ENCODE results near the gene SRSF10. TPM values are rescaled to one million over a fixed set of nuclear protein-coding genes. Genes with fewer than 3 reads are reported as not detected.
"Not testable (repeated sequence)": the region's sequence is repeated elsewhere in the genome, so short reads cannot be mapped to it uniquely, and the experiment has no call there.

The SRSF10 gene
- total RNA-seq, 1 experiment from 2014 or later = 142 TPM

- Histone ChIP-seq H3K9ac (ENCODE audit: low read length) (no peak overlapping the region), H4K20me1 (ENCODE audit: insufficient read depth) (no peaks in the 10 kb centered on the region), H3K9me2 (ENCODE audit: insufficient read depth) (no peaks in the 10 kb centered on the region), H3K79me2 (ENCODE audit: insufficient read depth, low read length) (no peaks in the 10 kb centered on the region), H3K27ac (ENCODE audit: low read depth, low read length) (no peak overlapping the region), H3K4me3 (replicated peaks in 1 of 2; ENCODE audit: low read depth in 1 of 2, low read length in 2 of 2) (no peak overlapping the region), H3K4me2 (ENCODE audit: low read length) (peak overlapping the region; percentile 38), H3K4me1 (ENCODE audit: control insufficient read depth in 1 of 2, insufficient read depth in 2 of 2, low read length in 2 of 2) (peaks cover 13 to 15% of the 10 kb centered on the region in 2 experiments), H2AFZ (ENCODE audit: low read depth, low read length, poor library complexity, severe bottlenecking) (peak overlapping the region; percentile 41), H3K27me3 (ENCODE audit: insufficient read depth, low read length) (no peaks in the 10 kb centered on the region), H3K9me3 (ENCODE audit: control insufficient read depth in 1 of 2, insufficient read depth in 1 of 2, low read depth in 1 of 2, low read length in 2 of 2) (no peaks in the 10 kb centered on the region), H3K36me3 (ENCODE audit: control insufficient read depth in 1 of 2, insufficient read depth in 2 of 2, low read length in 2 of 2) (no peaks in the 10 kb centered on the region)
- peak; percentile 94 for ATAC-seq
- BruUV-seq (replicated peaks) = no TSS peak
- ChIA-PET RAD21 (ENCODE audit: low non-redundant PET in 1 of 2, low total read pairs in 2 of 2, uncharacterized antibody in 2 of 2, unreplicated experiment in 2 of 2) (no interaction called here), CTCF (no interaction called here), POLR2A (interaction anchor here (0.5 kb wide), 1 partner anchor 17 kb away, joined by 3 read pairs; no protein-coding TSS in a partner anchor)
- no peak for DNase-seq (ENCODE audit: low read depth, low spot score)
- intact Hi-C loops (cut with micrococcal nuclease) = no loop called here
- TF ChIP-seq JUND (IDR thresholded peaks at IDR 0.05) (peak; percentile 60; the same call in 1 of the 2 replicates), FOSL1 (IDR thresholded peaks at IDR 0.05; ENCODE audit: low read depth) (peak; percentile 68), SIN3A (IDR thresholded peaks at IDR 0.05; ENCODE audit: low read depth) (no peak)
Observed at GRCh38 chr1:24009406-24009805, 29.3 kb upstream of the SRSF10 start.

GRCh38 chr1:24008574-24009184 is 28.6 kb upstream of the SRSF10 start:
- H3K9ac ChIP-seq (ENCODE audit: low read length); ATAC-seq; RAD21 ChIA-PET (ENCODE audit: low non-redundant PET in 1 of 2, low total read pairs in 2 of 2, uncharacterized antibody in 2 of 2, unreplicated experiment in 2 of 2); intact Hi-C loops (cut with micrococcal nuclease); DNase-seq (ENCODE audit: low read depth, low spot score); H3K9me3 ChIP-seq (ENCODE audit: control insufficient read depth in 1 of 2, insufficient read depth in 1 of 2, low read depth in 1 of 2, low read length in 2 of 2); H2AFZ ChIP-seq (ENCODE audit: low read depth, low read length, poor library complexity, severe bottlenecking); H3K27me3 ChIP-seq (ENCODE audit: insufficient read depth, low read length); H4K20me1 ChIP-seq (ENCODE audit: insufficient read depth); H3K4me3 ChIP-seq (replicated peaks in 1 of 2; ENCODE audit: low read depth in 1 of 2, low read length in 2 of 2); H3K36me3 ChIP-seq (ENCODE audit: control insufficient read depth in 1 of 2, insufficient read depth in 2 of 2, low read length in 2 of 2); BruUV-seq (replicated peaks); H3K9me2 ChIP-seq (ENCODE audit: insufficient read depth); H3K27ac ChIP-seq (ENCODE audit: low read depth, low read length); CTCF ChIA-PET; H3K79me2 ChIP-seq (ENCODE audit: insufficient read depth, low read length): not testable (repeated sequence)
- Histone ChIP-seq H3K4me2 (ENCODE audit: low read length) (peak overlapping the region; percentile 38; the same call in 1 of the 2 replicates), H3K4me1 (ENCODE audit: control insufficient read depth in 1 of 2, insufficient read depth in 2 of 2, low read length in 2 of 2) (peaks cover 14 to 17% of the 10 kb centered on the region in 2 experiments)
- POLR2A ChIA-PET = interaction anchor here (0.5 kb wide), 1 partner anchor 16 kb away, joined by 3 read pairs; no protein-coding TSS in a partner anchor
